NCI-H1436 (cell line): ENCODE results near the gene PRPSAP2.
A peak's percentile ranks its signal among the peaks of the same experiment; 100 is the strongest.

ENCODE experiments used
- DNase-seq: peaks from one replicate; lab custom pipeline; 2025; lab: John Stamatoyannopoulos, UW

PRPSAP2 gene

DNA sequence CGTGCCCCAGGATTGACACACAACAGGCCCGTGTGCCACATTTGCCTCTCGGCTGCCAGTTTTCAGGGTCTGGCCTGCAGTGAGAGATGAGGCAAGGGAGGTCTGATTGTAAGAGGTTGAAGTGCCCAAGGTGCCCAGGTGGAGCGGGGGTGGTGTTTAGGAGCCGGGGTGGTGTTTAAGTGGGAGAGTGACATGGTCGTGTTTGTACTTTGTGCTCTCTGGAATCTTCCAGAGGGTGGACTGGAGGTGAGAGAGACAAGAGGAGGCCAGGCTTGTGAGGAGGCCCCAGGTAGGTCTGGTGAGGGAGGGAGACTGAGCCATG is 104.5 kb downstream of the PRPSAP2 start:
- no peak for DNase-seq

DNA sequence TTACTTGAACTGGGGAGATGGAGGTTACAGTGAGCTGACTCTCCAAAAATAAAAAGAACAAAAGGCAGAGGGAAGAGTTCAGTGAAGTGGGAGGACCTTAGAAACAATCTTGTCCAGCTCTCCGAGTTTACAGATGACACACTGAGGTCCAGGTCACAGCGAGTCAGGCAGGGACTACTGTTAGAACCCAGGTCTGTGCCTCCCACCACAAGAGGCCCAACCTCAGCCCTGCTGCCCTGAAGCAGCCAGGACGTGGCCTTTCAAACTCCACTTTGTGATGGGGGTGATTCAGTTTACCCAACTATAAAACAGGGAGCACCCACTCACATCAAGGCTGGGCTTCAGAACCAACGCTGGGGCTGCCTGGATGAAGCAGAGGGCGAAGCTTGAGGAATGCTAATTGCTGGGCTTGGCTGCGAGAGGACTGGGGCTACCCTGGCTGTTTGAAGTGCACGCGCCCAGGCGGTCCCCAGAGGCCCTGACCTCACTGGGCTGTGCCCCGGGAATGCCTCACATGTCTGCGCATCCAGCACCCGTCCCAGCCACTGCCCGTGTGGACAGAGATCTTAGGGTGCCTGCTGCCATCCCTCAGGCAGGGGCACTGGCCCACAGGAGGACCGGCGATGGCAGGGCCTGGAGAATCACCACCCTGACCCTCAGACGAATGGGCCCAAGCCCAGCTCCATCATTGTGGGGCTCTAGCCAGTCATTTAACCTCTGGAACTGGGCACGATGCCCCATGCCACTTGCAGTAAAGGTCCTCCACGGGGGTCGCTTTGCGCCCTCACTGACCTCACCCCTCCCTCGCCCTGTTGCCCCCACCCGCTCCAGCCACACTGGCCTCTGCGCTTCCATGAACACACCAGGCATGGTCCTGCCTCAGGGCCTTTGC is 105.4 kb downstream of the PRPSAP2 start:
- no peak for DNase-seq

DNA sequence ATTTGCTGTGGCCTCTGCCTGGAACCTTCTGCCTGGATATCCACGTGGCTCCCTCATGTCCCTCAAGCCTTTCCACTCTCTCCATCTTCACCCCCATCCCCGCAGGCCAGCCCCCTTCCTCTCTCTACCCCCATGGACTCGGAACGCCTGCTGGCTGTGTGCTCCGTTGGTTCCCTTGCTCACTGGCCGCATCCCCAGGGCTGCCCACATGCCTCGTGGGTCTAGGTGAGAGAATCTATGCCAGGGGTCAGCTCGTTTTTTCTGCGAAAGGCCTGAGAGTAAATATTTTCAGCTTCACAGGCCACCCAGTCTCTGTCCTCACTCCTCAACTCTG is 106.1 kb downstream of the PRPSAP2 start:
- no peak for DNase-seq

DNA sequence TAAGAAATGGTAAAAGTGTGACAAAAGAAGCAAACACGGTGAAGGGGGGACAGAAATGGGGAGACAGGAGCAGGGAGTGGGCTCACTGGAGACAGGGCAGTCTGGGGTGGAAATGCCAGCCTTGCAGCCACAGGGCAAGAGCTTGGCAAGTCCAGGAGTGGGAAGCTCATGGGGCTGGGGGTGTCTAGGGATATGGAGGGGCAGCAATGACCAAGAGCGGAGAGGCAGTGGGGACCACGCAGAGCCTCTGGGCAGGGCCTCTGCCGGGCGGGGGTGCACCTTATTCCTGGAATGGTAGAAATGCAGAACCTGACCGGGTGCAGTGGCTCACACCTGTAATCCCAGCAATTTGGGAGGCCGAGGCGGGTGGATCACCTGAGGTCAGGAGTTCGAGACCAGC is 106.6 kb downstream of the PRPSAP2 start:
- DNase-seq, result no peak

DNA sequence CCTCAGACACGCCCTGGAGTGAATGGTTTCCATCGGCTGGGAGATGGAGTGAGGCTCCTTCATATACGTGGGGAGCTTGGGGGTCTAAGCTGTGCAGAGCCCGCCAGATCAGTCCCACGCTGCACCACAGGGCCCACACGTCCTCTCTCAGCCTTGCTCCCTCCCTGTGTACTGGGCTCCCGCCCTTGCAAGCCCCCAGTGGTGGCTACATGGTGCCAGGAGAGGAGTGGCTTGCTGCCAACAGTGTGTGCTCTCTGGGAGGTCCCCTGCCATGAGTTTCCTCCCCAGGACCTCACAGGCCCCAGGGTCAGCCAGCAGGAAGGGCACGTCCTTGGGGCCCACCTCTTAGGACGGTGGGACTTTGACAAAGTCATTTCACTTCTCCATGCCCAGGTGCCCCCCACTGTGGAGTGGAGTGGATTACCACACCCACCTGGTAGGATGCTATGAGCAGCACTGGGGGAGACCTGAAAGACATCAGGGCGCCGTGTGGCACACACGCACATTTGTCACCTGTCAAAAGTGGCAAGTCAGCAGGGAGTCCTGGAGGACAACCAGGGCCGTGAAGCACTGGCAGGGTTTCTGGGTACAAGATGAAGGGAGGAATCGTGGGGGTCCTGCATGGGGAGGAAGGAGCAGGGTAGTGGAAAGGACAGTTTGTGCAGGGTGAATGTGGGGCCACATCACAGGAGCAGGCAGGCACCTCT is 107.8 kb downstream of the PRPSAP2 start:
- DNase-seq, result no peak

DNA sequence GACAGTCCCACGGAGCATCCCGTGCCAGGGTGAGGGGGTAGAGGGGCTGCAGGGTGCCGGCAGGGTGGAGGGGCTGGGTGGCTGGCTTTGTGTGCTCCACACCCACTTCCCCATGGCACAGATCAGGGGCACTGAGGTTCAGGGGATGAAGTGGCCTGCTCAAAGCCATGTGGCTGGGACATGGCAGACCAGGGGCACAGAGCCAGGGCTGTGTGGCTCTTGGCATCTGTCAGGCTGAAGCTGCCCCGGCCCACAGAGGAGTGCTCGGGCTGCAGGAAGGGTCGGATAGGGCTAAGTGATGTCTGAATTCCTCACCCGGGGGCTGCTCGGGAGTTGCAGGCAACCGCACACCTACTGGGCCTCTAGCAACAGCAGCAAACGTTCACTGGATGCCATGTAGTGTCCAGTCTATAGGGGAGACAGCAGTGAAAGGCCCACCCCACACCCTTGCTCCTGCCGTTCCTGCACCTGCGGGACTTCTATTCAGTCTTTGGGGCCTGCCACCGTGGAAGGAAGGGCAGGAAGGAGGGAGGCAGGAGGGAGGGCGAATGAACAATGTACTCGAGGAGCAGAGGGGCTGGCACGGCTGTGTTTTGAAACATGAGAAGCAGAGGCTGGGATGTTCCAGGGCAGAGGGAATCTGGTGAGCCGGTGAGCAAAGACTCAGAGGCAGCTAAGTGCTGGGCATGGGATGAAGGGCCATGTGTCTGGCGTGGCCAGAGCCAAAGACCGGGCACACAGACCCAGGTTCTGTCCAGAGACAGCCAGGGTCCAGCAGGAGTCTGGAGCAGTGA is 109.1 kb downstream of the PRPSAP2 start:
- DNase-seq, result peak; percentile 33

DNA sequence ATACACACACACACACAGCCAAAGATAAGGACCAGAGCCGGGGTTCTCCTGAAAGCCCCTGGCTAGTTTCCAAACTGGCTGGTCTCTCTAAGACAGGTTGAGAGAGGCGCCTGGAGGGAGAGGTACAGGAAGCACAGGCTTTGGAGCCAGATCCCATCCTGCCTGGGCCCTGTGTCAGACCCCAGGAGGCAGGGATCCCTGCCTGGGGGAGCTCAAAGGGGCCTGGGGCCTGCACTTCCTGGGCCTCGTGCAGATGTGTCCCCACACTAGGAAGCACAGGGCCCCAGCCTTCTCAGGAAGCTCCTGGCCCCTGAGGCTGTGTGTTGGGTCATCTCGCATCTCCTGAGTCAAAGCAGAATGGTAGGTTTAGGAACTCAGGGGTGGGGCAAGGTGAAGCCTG is 110.0 kb downstream of the PRPSAP2 start:
- DNase-seq, result no peak

DNA sequence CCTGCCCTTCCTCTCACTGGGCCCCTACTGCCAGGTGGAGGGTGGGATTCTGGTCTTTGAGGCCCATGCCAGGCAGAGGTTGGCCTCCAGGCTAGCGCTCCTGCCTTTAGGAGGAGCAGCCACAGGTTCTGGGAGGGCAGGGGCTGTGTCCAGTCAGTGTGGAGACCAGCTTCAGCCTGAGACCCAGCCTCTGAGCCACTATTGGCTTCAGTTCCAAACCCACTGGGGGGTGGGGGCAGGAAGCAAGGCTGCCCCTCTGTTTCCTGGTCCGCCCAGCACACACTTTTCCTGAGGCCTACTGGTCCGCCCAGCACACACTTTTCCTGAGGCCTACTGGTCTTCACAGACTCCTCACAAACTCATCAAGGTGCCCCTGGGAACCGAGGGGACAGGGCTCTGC is 110.4 kb downstream of the PRPSAP2 start:
- no peak for DNase-seq

DNA sequence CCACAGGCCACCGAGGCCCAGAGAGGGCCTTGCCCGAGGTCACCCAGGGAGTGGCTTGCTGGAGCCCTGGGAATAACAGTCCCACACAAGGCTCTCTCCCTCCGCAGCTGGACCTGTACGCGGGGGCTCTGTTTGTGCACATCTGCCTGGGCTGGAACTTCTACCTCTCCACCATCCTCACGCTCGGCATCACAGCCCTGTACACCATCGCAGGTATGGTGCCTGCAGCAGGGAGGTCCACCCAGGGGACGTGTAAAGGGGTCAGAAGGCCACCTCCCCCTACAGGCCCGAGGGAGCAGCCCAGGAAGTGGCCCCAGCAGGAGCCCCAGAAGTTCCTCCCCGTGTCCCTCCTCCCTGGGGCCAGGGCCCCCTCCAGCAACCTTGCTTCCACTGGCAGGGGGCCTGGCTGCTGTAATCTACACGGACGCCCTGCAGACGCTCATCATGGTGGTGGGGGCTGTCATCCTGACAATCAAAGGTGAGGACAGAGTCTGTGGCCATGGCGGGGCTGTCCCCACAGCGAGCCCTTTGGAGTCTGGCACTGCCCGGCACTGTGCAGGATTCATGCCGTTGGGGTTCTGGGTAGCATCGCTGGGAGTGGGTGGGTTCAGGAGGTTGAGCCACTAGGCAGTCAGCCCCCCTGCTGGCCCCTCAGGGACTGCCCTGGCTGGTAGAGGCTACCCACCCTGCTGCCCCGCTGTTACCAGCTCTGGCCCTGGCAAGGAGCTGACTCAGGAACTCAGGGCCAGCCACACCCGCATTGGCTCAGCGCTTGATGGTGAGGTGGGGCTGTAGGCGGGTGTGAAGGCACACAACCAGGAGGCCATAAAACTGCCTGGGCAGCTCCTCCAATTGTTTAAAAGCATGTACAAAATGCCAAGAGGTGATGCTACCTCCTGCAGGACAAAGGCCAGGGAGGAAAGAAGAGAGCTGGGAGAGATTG is 111.3 kb downstream of the PRPSAP2 start:
- no peak for DNase-seq

DNA sequence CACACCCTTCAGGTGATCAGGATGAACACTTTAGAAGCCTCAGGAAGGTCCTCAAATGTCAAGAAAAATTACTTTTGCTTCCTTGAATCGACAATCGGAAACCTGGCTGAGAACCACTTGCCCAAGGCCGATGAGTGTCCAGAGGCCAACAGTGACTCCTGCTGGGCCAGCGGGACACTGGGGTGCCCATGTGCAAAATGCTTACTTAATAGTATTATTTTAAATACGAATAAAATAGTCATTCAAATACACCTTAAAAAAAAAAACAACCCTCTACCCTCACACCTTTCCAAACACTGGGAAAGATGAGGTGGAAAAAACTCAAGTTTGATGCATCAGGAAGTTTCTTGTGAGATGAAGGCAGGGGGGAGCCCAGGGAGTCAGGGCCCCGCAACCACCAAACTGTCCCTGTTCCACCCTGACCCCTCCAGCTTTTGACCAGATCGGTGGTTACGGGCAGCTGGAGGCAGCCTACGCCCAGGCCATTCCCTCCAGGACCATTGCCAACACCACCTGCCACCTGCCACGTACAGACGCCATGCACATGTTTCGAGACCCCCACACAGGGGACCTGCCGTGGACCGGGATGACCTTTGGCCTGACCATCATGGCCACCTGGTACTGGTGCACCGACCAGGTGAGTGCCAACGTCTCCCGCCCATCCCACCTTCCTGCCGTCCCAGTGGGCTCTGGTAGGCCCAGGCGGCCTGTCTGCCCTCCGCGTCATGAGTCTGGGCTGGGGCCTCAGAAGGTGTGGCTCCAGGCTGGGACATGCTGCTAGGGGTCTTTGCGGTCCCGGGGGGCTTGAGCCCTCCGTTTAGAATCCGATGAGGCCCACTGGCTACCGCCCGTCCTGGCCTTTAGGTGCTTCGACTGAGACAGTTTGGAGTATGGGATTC is 112.9 kb downstream of the PRPSAP2 start:
- no peak for DNase-seq

DNA sequence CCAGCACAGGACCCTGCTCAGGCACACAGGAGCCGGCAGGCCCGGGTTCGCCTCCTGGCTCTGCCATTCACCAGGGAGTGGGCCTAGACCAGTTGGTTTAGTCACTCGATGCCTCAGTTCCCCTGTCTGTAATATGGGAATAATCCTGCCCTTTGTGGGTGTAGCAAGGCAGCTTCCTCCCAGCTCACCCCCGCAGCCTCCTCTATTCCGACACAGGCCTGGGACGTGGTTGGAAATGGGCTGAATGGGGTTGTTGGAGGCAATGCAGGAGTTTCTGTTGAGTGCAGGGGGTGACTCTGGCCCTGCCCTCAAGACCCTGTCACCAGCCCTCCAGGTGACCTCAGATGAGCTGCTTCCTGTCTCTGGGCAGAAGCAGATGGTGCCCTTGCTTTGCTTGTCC is 113.9 kb downstream of the PRPSAP2 start:
- no peak for DNase-seq

DNA sequence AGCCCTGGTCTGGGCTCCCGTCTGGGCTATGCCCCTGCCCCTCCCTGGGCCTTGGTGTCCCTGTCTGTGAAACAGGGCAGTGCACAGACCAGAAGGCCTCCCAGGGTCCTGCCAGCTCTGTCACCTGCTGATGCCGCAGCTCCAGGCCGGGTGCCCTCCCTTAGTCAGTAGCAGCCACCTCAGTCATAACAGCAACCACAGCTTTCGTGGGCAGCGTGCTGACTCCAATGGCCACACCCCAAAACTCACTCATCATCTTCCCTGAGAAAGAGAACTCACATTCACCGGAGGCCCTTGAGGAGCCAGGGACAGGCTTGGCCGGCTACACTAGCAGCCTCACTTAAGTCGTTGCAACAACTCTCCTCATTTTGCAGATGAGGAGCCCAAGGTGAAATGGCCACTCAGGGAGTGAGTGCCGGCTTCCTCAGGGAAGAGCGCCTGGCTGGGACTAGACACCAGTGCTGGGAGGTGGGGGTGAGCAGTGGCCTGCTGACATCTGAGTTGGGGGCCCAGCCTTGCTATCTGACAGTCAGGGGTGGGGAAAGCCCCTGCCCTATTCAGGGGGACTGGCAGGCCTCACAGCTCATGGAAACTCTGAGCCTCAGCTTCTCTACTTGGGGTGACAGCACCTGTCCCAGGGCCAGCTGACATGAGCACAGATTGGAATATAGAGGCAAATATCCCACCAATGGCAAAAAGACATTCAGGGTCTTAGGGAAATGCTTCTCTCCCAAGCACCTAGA is 116.6 kb downstream of the PRPSAP2 start:
- no peak for DNase-seq

DNA sequence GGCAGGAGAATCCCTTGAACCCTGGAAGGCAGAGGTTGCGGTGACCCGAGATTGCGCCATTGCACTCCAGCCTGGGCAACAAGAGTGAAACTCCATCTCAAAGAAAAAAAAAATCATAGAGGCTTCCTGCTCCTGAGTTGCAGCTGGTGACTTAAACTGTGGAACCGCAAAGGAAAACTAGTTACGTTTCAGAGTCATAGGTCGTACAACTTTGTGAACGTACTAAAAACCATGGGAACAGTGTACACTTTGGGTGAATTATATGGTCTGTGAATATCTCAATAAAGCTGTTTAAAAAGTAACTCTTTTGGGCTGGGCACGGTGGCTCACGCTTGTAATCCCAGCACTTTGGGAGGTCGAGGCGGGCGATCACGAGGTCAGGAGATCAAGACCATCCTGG is 117.7 kb downstream of the PRPSAP2 start:
- DNase-seq, result no peak

DNA sequence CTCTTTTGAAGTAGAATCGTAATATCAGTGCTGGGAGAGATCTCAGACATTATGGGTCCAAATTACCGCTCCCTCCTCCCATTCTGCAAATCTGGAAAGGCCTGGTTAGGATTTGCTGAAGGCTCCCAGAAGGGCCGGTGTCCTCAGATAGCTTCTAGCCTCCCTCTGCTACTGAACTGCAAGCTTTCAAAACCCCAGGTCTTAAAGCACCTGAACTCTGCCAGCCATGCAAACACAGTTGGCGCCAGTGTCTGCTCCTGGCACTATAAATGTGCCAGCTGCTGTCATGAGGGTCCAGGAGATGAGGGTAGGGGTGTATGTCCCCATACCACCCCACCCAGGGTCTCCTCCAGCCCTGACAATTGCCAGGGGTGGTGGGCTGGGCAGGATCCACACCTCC is 118.3 kb downstream of the PRPSAP2 start:
- DNase-seq, result no peak

DNA sequence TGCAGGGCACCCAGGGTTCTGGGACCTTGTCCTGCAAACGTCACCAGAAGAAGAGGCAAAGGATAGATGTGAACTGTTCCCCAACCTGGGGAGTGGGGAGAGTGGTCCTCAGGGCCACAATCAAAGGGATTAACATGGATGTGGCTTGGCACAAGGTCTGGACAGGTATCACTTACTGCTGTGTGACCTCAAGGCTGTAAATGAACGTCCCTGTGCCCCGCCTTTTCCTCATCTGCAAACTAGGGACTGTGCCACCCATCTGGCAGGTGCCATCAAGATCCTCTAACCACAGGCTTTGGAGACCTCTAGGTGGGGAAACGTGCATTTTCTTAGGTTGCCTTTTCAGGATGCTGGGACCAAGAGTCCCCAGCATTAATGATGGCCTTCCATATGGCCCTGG is 119.1 kb downstream of the PRPSAP2 start:
- DNase-seq, result no peak

DNA sequence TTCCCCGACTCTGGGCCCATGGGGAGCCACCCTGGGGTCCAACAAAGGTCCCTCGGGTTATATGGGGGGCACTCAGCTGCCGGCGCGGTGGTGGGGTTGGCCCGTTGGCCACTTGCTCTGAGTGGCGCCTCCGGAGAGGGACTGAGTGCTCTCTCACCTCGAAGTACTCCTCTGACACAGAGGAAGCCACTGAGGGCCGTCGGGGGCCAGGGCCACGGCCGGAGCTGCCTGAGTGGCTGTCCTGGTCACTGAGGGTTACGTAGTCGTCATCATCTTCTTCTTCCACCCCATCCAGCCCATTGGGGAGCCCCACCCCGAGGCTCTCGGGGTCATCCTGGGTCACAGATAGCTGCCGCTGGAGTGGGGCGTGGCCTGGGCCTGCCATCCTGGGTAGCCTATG is 119.7 kb downstream of the PRPSAP2 start:
- DNase-seq, result no peak

DNA sequence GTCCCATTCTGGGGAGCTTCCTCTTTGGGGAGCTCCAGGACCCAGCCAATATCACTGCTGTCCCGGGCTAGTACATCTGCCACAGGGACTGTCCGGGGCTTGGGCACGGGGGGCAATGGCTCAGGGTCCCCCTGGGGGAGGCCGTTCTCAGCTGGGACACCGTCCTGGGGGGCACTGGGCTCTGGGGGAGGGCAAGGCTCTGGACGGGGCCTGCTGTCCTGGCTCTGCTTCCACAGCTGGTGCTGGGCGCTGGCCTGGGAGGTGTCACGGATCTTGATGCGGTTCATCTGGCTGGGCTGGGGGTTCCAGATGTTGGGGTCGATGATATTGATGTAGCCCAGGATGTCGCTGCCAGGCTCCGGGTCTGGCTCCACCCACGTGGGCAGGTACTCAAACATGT is 120.1 kb downstream of the PRPSAP2 start:
- no peak for DNase-seq

DNA sequence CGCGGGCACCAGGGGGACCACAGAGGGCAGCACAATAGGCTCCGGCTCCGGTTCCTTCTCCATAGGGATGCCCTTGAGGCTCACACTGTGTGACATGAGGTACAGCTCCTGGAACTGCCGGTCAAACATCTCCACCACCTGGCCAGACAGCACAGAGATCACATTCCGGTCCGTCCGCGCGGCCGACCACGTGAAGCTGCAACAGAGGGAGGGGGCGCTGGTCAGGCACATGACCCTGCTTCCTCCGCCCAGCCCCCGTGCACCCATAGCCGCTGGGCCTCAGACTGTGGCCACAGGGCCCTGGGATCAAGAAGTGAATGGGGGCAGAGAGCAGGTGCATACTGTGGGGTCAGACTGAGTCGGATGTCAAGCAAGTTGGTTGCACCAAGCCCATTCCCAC is 120.7 kb downstream of the PRPSAP2 start:
- DNase-seq, result no peak
